HepG2 (cell line): ENCODE results near the gene CYTH2. TPM values are rescaled to one million over a fixed set of nuclear protein-coding genes. Genes with fewer than 3 reads are reported as not detected.

ENCODE experiments used
- ATAC-seq: fragments of 200-7000 bp; cut with Tn5 transposase; 3 replicates; pipeline ENCODE4 v1.9.1; 2020; ENCODE audit warnings: mild to moderate bottlenecking, moderate library complexity
- BruUV-seq: library from RNA; stranded (reverse); fragments of 400-500 nt; replicated peaks from 2 replicates; lab custom pipeline; 2021; lab: Mats Ljungman, UMichigan
- CTCF ChIA-PET: fragments of 300-600 bp; formaldehyde crosslinking; extraction: SDS; loops from one replicate; lab custom pipeline; 2021; ENCODE audit warnings: low total read pairs, inconsistent platforms, low intra/inter-chr PET ratio; lab: Yijun Ruan, JAX
- POLR2A ChIA-PET: fragments of 350-600 bp; sonication (Branson Sonifier 250); formaldehyde crosslinking; loops from one replicate; lab custom pipeline; 2020; ENCODE audit warnings: antibody characterized with exemption, inconsistent platforms; lab: Yijun Ruan, JAX
- DNase-seq: peaks from one replicate; pipeline ENCODE4 v3.0.0-alpha.2; 2015; ENCODE audit warnings: low spot score
- FAIRE-seq: peaks from 3 replicates; lab custom pipeline; 2011; peaks lifted over from hg19 to GRCh38; lab: Jason Lieb, UNC
- H2AFZ ChIP-seq: one replicate; pipeline ENCODE4 v1.6.1; 2011; ENCODE audit warnings: low read length, inconsistent platforms
- H3K27ac ChIP-seq: fragments of 300-600 bp; 3 replicates; pipeline ENCODE4 v1.8.0; 2011; ENCODE audit warnings: mixed run types, mild to moderate bottlenecking, mixed read lengths, low read length, inconsistent platforms; ENCODE audit not compliant: insufficient read depth; ENCODE audit errors: extremely low read length
- H3K27me3 ChIP-seq, 2 experiments: fragments of 200-600 bp in 1 of 2; 2 replicates in 1 of 2; 3 replicates in 1 of 2; pipeline versions ENCODE4 v1.6.0 to v1.8.0; 2011; ENCODE audit warnings: low read length in 2 of 2, mild to moderate bottlenecking in 2 of 2, moderate library complexity in 2 of 2, inconsistent platforms in 1 of 2; ENCODE audit not compliant: insufficient read depth in 2 of 2, control insufficient read depth in 1 of 2
- H3K36me3 ChIP-seq, 2 experiments: fragments of 200-600 bp in 1 of 2; replicated peaks in 1 of 2; 2 replicates in 1 of 2; 3 replicates in 1 of 2; pipeline versions ENCODE4 v1.5.1 to v1.8.0; 2011; ENCODE audit warnings: low read length in 2 of 2, inconsistent platforms in 1 of 2; ENCODE audit not compliant: insufficient read depth in 2 of 2, control insufficient read depth in 1 of 2
- H3K4me1 ChIP-seq: 2 replicates; pipeline ENCODE4 v1.5.1; 2012; ENCODE audit warnings: low read length, inconsistent platforms; ENCODE audit not compliant: insufficient read depth
- H3K4me2 ChIP-seq: 2 replicates; pipeline ENCODE4 v1.6.0; 2011; ENCODE audit warnings: low read depth, low read length, inconsistent platforms
- H3K4me3 ChIP-seq, 3 experiments: fragments of 200-600 bp in 1 of 3; sonication (generic), shearing (Covaris generic) in 1 of 3; replicated peaks in 1 of 3; 2 replicates each; pipeline ENCODE4 v1.5.1; 2011 to 2016; ENCODE audit warnings: low read length in 3 of 3, inconsistent platforms in 2 of 3, low read depth in 2 of 3, mild to moderate bottlenecking in 2 of 3, control low read depth in 1 of 3, mixed read lengths in 1 of 3; ENCODE audit not compliant: insufficient read depth in 1 of 3
- H3K79me2 ChIP-seq: one replicate; pipeline ENCODE4 v1.6.1; 2011; ENCODE audit warnings: low read length, inconsistent platforms; ENCODE audit not compliant: insufficient read depth
- H3K9ac ChIP-seq: 2 replicates; pipeline ENCODE4 v1.6.0; 2011; ENCODE audit warnings: mild to moderate bottlenecking, low read depth, low read length, inconsistent platforms; ENCODE audit not compliant: insufficient read depth
- H3K9me3 ChIP-seq: 2 replicates; pipeline ENCODE4 v1.5.1; 2012; ENCODE audit warnings: mild to moderate bottlenecking, low read length
- H4K20me1 ChIP-seq: 2 replicates; pipeline ENCODE4 v1.6.0; 2011; ENCODE audit warnings: inconsistent platforms, mild to moderate bottlenecking, low read length, moderate library complexity; ENCODE audit not compliant: insufficient read depth
- CREB3 ChIP-seq: sonication (generic); formaldehyde crosslinking; IDR thresholded peaks from 2 replicates; pipeline ENCODE4 v1.5.0; 2020; ENCODE audit warnings: missing genetic modification reagents
- FOSL1 ChIP-seq: sonication (generic); formaldehyde crosslinking; IDR thresholded peaks from 2 replicates; pipeline ENCODE4 v1.9.0; 2021; ENCODE audit warnings: missing genetic modification reagents, borderline replicate concordance
- HDAC2 ChIP-seq: sonication (generic); formaldehyde crosslinking; IDR thresholded peaks from 2 replicates; pipeline ENCODE4 v1.4.0; 2020; ENCODE audit warnings: missing genetic modification reagents
- MIXL1 ChIP-seq: IDR thresholded peaks from 2 replicates; pipeline ENCODE4 v1.6.1; 2016
- PHB2 ChIP-seq: fragments of 450-650 bp; IDR thresholded peaks from 2 replicates; pipeline ENCODE4 v1.6.1; 2018; ENCODE audit not compliant: partially characterized antibody
- PPARG ChIP-seq: conservative IDR thresholded peaks from 2 replicates; pipeline ENCODE4 v1.6.1; 2016; ENCODE audit warnings: missing biosample characterization, missing genetic modification reagents
- TAF1 ChIP-seq: sonication (generic); formaldehyde crosslinking; IDR thresholded peaks from 2 replicates; pipeline ENCODE4 v1.4.0; 2020; ENCODE audit warnings: missing genetic modification reagents
- TFDP1 ChIP-seq: IDR thresholded peaks from 2 replicates; pipeline ENCODE4 v1.6.1; 2016; ENCODE audit warnings: missing compliant biosample characterization, missing genetic modification reagents, borderline replicate concordance
- TRIM24 ChIP-seq: sonication (generic); formaldehyde crosslinking; IDR thresholded peaks from 2 replicates; pipeline ENCODE4 v1.8.0; 2022; ENCODE audit warnings: mild to moderate bottlenecking, missing genetic modification reagents
- XRCC5 ChIP-seq: fragments of 200-400 bp; formaldehyde crosslinking; optimal IDR thresholded peaks from 2 replicates; pipeline ENCODE3; 2017; ENCODE audit warnings: mild to moderate bottlenecking, low read length
- ZC3H13 ChIP-seq: sonication (generic); formaldehyde crosslinking; IDR thresholded peaks from 2 replicates; pipeline ENCODE4 v1.8.1; 2023; ENCODE audit warnings: mild to moderate bottlenecking, missing genetic modification reagents, moderate library complexity
- ZFX ChIP-seq: sonication (generic); formaldehyde crosslinking; IDR thresholded peaks from 2 replicates; pipeline ENCODE4 v1.4.0; 2020; ENCODE audit warnings: mild to moderate bottlenecking, low read depth, missing genetic modification reagents, moderate library complexity
- ZNF232 ChIP-seq: sonication (generic); formaldehyde crosslinking; IDR thresholded peaks from 2 replicates; pipeline ENCODE4 v1.4.0; 2020; ENCODE audit warnings: missing genetic modification reagents, borderline replicate concordance
- ZNF253 ChIP-seq: sonication (generic); formaldehyde crosslinking; IDR thresholded peaks from 2 replicates; pipeline ENCODE4 v1.8.0; 2022; ENCODE audit warnings: mild to moderate bottlenecking, missing genetic modification reagents, borderline replicate concordance
- ZNF264 ChIP-seq: sonication (generic); formaldehyde crosslinking; IDR thresholded peaks from 2 replicates; pipeline ENCODE4 v1.4.0; 2020; ENCODE audit warnings: missing genetic modification reagents
- ZNF567 ChIP-seq: sonication (generic); formaldehyde crosslinking; IDR thresholded peaks from 2 replicates; pipeline ENCODE4 v1.8.1; 2023; ENCODE audit warnings: mild to moderate bottlenecking, missing genetic modification reagents, borderline replicate concordance
- ZNF605 ChIP-seq: sonication (generic); formaldehyde crosslinking; IDR thresholded peaks from 2 replicates; pipeline ENCODE4 v1.8.0; 2022; ENCODE audit warnings: mild to moderate bottlenecking, missing genetic modification reagents
- ZNF616 ChIP-seq: sonication (generic); formaldehyde crosslinking; IDR thresholded peaks from 2 replicates; pipeline ENCODE4 v1.5.0; 2020; ENCODE audit warnings: low read depth, mild to moderate bottlenecking, missing genetic modification reagents
- WGBS: methylation state at CpG from one replicate; pipeline ENCODE4 v1.1.6; 2017; ENCODE audit warnings: low lambda C conversion rate; 5-methylcytosine and 5-hydroxymethylcytosine counted together
- in situ Hi-C: cut with HindIII; loops from 2 replicates; pipeline ENCODE4 v1.10.0; 2017; ENCODE audit warnings: low pct_unique_long_range_greater_than_20kb; ENCODE audit not compliant: extremely low pct_ligation_motif_present
- intact Hi-C: fragments of 100-400 bp; cut with micrococcal nuclease; formaldehyde crosslinking; loops from one replicate; pipeline ENCODE4 v1.10.0; 2022; ENCODE audit not compliant: unreplicated experiment
- polyA plus RNA-seq, 8 experiments: library from polyadenylated mRNA; depleted of rRNA in 3 of 8; stranded (reverse) in 7 of 8; unstranded in 1 of 8; fragments of >200 nt; fragmentation: Illumina TruSeq in 4 of 8; extraction: Trizol in 4 of 8; gene quantifications; 2 replicates each; pipeline versions ENCODE4 v1.2.1 to v1.2.3, GENCODE V29; 2011 to 2016; ENCODE audit warnings: low read depth in 4 of 8, missing spikeins in 1 of 8, mixed read lengths in 1 of 8; ENCODE audit not compliant: insufficient read depth in 1 of 8
- total RNA-seq, 5 experiments: library from RNA; depleted of rRNA; stranded (reverse); fragments of >200 nt; fragmentation: Illumina TruSeq; extraction: Trizol; gene quantifications; 2 replicates each; pipeline ENCODE4 v1.2.3, GENCODE V29; 2016; ENCODE audit warnings: low read depth in 1 of 5
- TF ChIP-seq, protein P1 (sequence below): sonication (generic); formaldehyde crosslinking; conservative IDR thresholded peaks from 2 replicates; pipeline ENCODE4 v1.8.1; 2023; ENCODE audit warnings: missing genetic modification reagents
- TF ChIP-seq, protein P2 (sequence below): sonication (generic); formaldehyde crosslinking; IDR thresholded peaks from 2 replicates; pipeline ENCODE4 v1.4.0; 2020; ENCODE audit warnings: missing genetic modification reagents

Gene CYTH2
- total and polyA plus RNA-seq, 2 of the 13 experiments (the other 11 are each of a cell fraction or from before 2014, with no cell fraction given): 16.5 to 39.3 TPM

DNA sequence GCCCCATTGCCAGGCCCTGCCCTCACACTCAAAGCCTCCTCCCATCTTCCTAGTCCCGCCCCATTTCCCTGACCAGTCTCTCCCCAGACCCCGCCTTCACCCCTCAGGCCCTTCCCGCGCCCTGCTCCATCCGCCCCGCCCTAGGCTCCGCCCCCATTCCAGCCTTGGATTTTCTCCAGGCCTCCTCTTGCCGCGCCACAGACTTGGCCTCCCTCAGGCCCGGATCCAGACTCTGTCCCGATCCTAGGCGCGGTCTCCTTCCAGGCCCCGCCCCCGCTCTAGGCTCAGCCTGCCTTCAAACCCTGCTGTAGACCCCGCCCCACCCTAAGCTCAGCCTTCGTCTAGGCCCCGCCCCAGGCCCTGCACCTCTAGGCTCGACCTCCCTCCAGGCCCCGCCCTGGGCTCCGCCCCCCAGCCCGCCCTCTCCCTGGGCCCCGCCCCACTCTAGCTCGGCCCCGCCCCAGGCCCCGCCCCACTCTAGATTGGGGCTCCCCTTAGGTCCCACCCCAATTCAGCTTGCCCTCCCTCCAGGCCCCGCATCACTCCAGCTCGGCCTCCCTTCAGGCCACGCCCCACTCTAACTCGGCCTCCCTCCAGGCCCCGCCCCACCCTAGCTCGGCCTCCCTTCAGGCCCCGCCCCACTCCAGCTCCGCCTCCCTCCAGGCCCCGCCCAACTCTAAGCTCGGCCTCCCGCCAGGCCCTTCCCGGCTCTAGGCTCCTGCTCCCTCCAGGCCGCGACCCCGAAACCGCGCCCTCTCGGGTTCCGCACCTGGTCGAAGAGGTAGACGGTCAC is 24.0 kb downstream of the CYTH2 start:
- no peaks in the 10 kb centered on the region for H3K9me3 ChIP-seq
- CTCF ChIA-PET: no interaction called here
- intact Hi-C loops: no loop called here
- in situ Hi-C loops: no loop called here
- no peaks in the 10 kb centered on the region for H3K79me2 ChIP-seq
- no peaks in the 10 kb centered on the region; a peak in 1 of 5 replicates for H3K36me3 ChIP-seq
- POLR2A ChIA-PET: interaction anchor here (0.6 to 1.6 kb wide), 8 partner anchors 9 to 169 kb away, joined by 3 to 9 read pairs (median 4); partner anchors contain the start of genes RPL18 and SPHK2
- peak overlapping the region; percentile 22 for H3K27ac ChIP-seq
- H3K27me3 ChIP-seq: no peaks in the 10 kb centered on the region
- no peak for FAIRE-seq
- peaks cover 36% of the 10 kb centered on the region for H3K4me1 ChIP-seq
- peak; percentile 82 for DNase-seq
- 60% methylated on average over 47 of the region's 47 CpGs for WGBS
- no peak overlapping the region for H3K9ac ChIP-seq
- 0 out of 2 replicates have a peak overlapping the region, but pooled peaks have one; percentile 39 for H3K4me2 ChIP-seq
- H4K20me1 ChIP-seq: no peaks in the 10 kb centered on the region
- peak; percentile 86 for ATAC-seq
- H3K4me3 ChIP-seq: peak overlapping the region in 1 of 3 experiments; percentile 43; a peak in 1 of 6 replicates
- BruUV-seq: no TSS peak
- H2AFZ ChIP-seq: no peak overlapping the region
- peak; percentile 21 for TF ChIP-seq XRCC5
- no peak for TF ChIP-seq HDAC2 (CRISPR knock-in tag)
- TF ChIP-seq MIXL1 (CRISPR knock-in tag): no peak
- 0 out of 2 replicates have a peak, but pooled peaks have one; percentile 19 for TF ChIP-seq ZFX (CRISPR knock-in tag)
- no peak for TF ChIP-seq ZNF253 (CRISPR knock-in tag)
- no peak for TF ChIP-seq ZNF232 (CRISPR knock-in tag)
- no peak for TF ChIP-seq ZNF616 (CRISPR knock-in tag)
- no peak for TF ChIP-seq ZNF264 (CRISPR knock-in tag)
- no peak for TF ChIP-seq PPARG (CRISPR knock-in tag)
- no peak for TF ChIP-seq ZNF605 (CRISPR knock-in tag)
- TF ChIP-seq FOSL1: no peak
- TF ChIP-seq ZC3H13 (CRISPR knock-in tag): no peak
- no peak for TF ChIP-seq TRIM24 (CRISPR knock-in tag)
- TF ChIP-seq, protein P1, sequence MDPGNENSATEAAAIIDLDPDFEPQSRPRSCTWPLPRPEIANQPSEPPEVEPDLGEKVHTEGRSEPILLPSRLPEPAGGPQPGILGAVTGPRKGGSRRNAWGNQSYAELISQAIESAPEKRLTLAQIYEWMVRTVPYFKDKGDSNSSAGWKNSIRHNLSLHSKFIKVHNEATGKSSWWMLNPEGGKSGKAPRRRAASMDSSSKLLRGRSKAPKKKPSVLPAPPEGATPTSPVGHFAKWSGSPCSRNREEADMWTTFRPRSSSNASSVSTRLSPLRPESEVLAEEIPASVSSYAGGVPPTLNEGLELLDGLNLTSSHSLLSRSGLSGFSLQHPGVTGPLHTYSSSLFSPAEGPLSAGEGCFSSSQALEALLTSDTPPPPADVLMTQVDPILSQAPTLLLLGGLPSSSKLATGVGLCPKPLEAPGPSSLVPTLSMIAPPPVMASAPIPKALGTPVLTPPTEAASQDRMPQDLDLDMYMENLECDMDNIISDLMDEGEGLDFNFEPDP (CRISPR knock-in tag): no peak
- TF ChIP-seq, protein P2, sequence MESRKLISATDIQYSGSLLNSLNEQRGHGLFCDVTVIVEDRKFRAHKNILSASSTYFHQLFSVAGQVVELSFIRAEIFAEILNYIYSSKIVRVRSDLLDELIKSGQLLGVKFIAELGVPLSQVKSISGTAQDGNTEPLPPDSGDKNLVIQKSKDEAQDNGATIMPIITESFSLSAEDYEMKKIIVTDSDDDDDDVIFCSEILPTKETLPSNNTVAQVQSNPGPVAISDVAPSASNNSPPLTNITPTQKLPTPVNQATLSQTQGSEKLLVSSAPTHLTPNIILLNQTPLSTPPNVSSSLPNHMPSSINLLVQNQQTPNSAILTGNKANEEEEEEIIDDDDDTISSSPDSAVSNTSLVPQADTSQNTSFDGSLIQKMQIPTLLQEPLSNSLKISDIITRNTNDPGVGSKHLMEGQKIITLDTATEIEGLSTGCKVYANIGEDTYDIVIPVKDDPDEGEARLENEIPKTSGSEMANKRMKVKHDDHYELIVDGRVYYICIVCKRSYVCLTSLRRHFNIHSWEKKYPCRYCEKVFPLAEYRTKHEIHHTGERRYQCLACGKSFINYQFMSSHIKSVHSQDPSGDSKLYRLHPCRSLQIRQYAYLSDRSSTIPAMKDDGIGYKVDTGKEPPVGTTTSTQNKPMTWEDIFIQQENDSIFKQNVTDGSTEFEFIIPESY (CRISPR knock-in tag): peak; percentile 92
- no peak for TF ChIP-seq CREB3
- TF ChIP-seq PHB2: no peak
- 0 out of 2 replicates have a peak, but pooled peaks have one; percentile 16 for TF ChIP-seq TFDP1 (CRISPR knock-in tag)
- no peak for TF ChIP-seq ZNF567 (CRISPR knock-in tag)
- no peak for TF ChIP-seq TAF1 (CRISPR knock-in tag)
